Measurements from ENCODE around the gene METTL13.

The METTL13 gene

DNA sequence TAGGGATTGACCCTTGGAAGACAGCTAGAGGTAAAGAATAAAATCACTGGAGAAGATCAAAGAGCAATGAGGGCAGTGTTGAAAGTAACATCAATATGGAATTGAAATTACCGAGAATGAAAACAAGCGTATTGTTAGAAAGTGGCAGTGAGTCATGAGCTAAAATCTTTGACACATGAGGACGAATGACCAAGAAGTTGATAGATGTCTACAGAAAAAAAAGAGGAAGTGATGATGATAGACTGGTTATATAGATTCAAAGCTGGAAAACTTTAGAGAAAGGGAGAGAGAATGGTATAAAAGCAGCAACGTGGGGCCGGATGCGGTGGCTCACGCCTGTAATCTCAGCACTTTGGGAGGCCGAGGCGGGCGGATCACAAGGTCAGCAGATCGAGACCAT lies 47.3 kb downstream of the METTL13 start:
- TF ChIP-seq CTCF (IDR thresholded peaks at IDR 0.05; ENCODE audit: low read length, missing control alignments) = no peak
- DNase-seq (ENCODE audit: low read depth) = no peak
- H3K4me3 ChIP-seq (replicated peaks; ENCODE audit: low read depth, low read length) = no peak overlapping the region

- no peak for DNase-seq (ENCODE audit: low read depth)
- H3K4me3 ChIP-seq (replicated peaks; ENCODE audit: low read depth, low read length) = no peak overlapping the region
- TF ChIP-seq CTCF (IDR thresholded peaks at IDR 0.05; ENCODE audit: low read length, missing control alignments) = no peak
These were observed 51.8 kb downstream of the METTL13 start for GRCh38 chr1:171833091-171833825.

- H3K4me3 ChIP-seq (replicated peaks; ENCODE audit: low read depth, low read length) = no peak overlapping the region
- DNase-seq (ENCODE audit: low read depth) = no peak
- TF ChIP-seq CTCF (IDR thresholded peaks at IDR 0.05; ENCODE audit: low read length, missing control alignments) = no peak
These were observed 53.4 kb downstream of the METTL13 start for GRCh38 chr1:171834821-171835220.

DNA sequence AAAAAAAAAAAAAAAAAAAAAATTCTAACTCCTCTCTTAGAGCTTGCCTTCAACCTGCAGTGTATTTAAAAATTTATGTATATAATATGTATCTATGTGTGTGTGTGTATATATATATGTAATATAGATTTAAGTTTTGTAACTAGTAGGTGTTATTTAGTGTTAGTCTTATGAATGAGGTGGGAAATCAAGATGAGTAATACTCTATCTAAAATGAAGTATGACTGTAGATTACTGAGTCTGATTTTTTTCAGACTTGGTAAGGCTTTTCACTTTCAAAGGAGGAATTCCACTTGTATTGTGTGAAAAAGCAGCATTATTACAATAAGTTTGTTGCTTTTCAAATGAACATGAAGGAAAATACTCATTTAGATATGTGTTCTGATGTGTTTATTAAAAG lies 54.4 kb downstream of the METTL13 start:
- DNase-seq (ENCODE audit: low read depth) = no peak
- no peak for TF ChIP-seq CTCF (IDR thresholded peaks at IDR 0.05; ENCODE audit: low read length, missing control alignments)
- no peak overlapping the region for H3K4me3 ChIP-seq (replicated peaks; ENCODE audit: low read depth, low read length)

DNA sequence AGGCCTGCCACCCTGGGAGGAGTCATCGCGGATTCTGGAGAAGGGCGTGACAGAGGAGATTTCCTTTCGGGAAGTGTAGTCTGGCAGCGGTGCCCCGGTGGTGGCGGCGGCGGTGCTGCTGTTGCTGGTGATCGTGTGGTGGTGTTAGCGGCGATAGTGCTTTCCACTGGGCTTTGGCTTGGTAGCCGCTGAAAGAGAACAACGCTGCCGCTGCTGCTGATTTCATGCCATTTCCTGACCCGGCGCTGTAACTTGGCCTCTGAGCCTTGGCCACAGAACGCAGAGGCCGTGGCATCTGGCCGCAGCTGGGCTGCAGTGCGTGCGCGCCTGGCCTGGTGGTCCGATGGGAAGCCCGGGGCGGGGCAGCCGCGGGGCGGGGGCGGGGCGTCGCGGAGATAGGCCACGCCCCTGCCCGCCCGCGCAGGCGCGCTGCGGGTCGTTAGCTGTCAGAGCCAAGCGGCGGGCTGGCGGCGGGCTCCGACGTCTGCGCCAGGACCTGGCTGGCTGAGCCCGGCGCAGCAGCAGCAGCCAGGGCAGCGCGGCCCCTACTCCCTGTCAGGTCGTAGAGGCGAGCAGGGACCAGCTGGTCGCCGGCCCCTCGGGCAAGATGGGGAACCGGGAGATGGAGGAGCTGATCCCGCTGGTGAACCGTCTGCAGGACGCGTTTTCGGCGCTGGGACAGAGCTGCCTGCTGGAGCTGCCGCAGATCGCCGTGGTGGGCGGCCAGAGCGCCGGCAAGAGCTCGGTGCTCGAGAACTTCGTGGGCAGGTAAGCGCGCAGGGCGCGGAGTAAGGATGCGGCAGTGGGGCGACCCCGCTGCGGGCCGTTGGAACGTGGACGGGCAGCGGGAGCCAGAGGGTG lies 59.8 kb downstream of the METTL13 start, which contains the start of gene DNM3:
Gene DNM3 (plus strand): TSS at position 449 of the 861 bp plus-strand sequence. CDS start 159 bp downstream, at position 608.
- peak; percentile 83 for DNase-seq (ENCODE audit: low read depth)
- TF ChIP-seq CTCF (IDR thresholded peaks at IDR 0.05; ENCODE audit: low read length, missing control alignments) = no peak
- peak within 1 kb of the TSS; percentile 61 for H3K4me3 ChIP-seq (replicated peaks; ENCODE audit: low read depth, low read length)

DNA sequence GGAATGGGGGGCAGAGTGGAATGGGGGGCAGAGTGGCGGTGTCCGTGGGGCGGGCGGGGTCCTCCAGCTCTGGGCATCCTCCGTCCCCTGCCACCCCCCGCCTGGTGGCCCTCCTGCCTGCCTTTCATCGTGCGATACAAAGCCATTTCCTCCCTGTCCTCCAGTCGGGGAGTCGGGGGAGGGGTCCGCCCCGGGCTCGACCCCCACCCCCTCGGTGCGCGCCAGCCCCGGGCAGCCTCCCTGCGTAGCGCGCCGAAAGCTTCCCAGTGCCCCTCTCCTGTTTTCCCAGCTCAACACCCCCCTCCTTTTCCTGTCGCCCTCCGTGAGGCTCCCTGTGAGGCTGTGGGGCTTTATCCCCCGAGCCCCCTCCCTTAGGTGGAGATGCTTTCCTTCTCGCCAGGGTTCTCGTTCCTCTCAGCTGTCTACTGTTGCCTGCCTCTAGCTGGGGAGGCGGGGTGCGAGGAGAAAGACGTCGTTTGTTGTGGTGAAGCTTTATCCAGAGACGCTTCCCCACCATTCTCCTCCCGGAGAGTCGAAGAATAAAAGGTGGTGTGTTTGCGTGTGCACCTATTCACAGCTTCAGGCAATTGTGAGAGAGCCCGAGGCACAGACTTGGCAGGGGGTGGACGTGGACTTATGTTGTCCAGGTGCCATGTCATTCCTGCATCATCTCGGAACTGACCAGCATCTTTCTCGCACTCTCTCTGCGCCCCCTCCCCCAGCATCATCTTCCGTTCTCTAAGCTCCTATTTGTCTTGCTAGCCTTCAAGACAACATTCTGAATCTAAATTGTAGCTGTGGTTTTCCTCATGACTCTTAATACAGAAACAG lies 60.7 kb downstream of the METTL13 start:
- no peak for DNase-seq (ENCODE audit: low read depth)
- TF ChIP-seq CTCF (IDR thresholded peaks at IDR 0.05; ENCODE audit: low read length, missing control alignments) = no peak
- peak overlapping the region; percentile 61 for H3K4me3 ChIP-seq (replicated peaks; ENCODE audit: low read depth, low read length)
